HG02623 (cell line): ENCODE measurements around the gene AQP6.

ENCODE experiments used
- ATAC-seq: cut with Tn5 transposase; IDR thresholded peaks from one replicate; pipeline ENCODE4 v1.9.1; 2021; ENCODE audit warnings: moderate library complexity; ENCODE audit not compliant: unreplicated experiment

AQP6 gene

DNA sequence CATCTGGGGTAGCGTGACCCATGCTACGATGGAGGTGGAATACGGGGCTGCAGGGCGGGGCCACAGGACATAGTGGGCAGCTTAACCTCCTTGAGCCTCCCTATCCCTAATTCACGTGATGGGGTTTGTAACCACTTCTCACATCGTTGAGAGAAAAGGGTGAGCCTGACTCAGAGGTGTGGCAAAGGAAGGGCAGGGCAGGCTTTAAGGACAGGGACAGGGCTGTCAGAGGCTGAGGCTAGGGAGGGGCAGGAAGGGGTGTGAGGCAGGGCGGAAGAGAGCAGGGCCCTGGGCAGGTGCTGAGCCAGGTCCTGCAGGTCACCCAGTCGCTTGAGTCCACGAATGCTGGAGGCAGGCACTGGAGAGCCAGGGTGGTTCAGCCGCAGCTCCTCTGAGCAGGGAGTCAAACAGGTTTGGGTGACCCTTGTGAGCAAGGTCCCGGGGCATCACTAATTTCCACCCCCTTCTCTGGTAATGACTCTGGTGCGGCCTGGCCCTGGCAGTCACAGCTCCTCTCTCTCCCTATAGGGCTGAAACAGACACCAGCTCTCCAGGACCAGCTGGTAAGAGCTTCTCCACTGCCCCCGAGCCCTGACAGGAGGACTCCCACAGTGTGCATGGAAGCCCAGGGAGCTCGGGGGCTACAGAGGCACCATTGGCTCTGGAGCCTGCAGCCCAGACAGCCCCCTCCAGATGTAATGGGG, 29.7 kb upstream of the AQP6 start:
- ATAC-seq, result no peak

DNA sequence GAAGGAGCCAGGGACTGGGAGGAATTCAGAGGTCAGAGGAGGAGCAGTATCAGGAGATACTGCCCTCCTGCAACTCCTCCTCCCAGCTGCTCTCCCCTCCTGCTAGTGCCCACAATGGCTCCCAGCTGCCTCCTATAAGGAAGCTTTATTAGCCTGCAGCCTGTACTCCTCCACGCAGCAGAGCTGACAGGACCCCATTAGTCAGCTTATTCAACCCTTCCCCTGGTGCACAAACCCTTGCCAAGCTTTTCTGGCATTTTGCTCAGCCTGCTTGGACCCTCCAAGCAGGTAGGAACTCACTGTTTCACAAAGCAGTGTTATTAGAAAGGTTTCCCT, 29.2 kb upstream of the AQP6 start:
- ATAC-seq, result no peak

DNA sequence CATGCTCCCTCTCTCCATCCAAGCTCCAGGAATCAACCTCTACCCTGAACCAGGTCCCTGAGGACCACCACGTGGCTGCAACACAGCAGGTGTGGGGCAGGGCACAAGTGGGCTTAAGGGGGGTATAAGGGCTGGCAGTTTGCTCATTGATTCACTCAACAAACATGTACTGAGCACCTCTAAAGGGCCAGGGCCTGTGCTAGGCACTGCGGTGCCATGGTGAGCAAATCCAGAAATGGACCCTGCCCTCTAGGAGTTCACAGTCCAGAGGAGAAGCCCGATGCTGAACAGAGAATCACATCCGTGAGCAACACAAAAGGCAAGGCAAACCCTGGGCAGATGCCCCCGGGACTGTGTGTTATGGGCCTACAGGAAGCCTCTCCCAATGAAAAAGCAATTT, 28.7 kb upstream of the AQP6 start:
- no peak for ATAC-seq

DNA sequence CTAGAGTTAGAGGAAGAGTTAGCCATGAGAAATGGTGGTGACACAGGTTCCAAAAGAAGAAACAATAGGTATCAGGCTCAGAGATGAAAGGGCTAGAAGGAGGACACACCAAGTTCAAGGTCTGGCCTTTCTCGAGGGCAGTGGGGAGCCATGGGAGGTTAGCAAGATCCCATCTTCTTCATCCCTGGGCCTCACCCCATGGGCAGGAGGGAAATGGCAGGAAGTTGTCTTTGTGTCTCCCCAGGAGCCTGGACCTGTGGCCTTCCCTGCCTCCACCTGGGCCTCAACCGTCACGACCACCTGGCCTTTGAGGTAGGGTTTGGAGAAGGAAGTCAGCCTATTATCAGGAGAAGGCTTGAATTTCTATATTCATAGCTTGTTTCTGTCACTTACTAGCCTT, 28.0 kb upstream of the AQP6 start:
- ATAC-seq, result no peak

DNA sequence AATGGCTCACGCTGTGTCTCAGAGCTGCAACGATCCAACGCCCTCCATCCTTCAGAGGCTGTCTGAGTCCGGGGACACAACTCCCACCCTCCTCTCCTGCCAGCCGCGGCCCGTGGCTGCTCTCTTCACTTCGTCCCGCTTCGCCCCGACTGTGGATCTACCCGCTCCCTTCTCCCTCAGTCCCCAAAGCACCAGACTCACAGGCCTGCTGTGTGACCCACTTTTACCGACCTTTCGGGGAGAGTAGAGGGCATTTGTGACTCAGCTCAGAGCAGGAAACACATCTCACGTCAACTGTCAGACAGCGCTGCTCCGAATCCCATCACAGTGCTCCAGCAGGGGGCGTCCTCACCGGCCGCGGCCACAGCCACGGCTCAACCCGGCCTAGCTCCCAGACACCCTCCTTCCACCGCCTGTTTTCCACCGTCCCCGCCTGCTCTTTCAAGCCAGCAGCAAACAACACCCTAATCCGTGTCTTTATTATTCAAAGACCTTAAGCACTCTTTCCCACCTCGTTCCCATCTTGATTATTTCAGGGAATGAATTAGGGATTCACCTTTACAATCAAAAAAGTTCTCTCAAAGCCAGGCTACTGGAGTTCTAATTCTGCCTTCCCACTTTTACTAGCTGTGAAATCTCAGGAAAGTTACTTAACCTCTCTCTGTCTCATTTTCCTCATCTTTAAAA, 27.2 kb upstream of the AQP6 start:
- no peak for ATAC-seq

DNA sequence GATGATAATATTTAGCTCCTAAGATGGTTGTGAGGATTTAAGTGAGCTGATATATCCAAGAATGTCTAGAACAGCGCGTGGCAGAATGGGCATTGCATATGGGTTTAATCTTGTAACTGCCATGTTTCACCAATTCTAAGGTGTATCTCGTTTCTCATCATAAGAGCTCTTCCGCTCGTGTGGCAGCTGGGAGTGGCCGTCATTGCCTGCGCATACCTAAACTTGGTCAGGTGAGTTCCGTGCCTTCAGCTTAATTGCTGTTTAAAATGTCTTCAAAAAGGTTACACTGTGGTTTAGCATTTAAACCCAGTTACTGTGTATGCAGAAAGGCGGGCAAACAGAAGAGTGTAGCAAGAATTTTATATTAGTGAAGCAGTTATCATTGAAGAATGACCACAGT, 26.7 kb upstream of the AQP6 start:
- no peak for ATAC-seq

DNA sequence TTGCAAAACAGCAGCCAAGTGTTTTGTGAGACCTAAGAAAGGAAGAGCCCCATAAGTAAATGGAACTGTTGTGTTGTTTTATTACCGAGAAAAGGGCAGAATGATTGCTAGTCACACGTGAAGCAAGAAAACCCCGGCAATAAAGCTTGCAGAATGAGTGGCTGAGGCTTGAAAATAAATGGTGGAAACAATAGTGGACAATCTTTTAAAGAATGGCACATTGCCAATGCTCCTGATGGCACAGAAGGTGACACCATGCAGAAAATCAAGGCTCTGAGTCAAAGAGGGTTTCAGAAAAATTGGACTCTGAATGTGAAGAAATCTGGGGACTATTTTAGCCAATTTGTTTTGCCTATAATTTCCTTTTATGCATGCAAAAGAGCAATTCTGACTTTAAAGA, 26.2 kb upstream of the AQP6 start:
- ATAC-seq, result no peak

DNA sequence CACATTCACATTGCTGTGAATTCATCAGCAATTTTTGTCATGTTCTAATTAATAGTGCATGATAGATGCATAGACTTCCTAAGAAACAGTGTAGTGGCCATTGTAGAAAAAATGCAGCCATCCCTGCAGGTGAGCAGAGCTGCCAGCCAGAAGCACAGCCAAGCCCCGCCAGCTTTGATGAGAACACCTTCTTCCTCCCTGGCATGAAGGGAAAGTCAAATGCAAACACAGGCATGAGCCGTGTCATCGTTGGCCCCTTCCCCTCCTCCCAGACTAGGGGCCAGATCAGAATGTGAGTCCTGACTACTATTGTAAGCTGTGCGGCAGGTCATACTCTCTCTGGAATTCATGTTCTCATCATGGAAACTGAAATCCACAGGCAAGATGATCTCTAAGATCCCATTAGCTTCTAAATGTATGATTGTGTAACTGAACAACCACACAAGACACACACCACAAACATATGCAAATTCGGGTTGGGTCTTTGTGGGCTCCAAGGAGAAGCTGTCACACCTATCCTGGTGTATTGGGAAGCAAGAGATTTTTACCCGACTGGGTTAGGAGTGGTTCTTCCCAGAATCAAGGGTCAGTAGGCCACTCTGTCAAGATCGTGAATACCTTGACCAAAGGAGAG, 25.0 kb upstream of the AQP6 start:
- ATAC-seq, result no peak

DNA sequence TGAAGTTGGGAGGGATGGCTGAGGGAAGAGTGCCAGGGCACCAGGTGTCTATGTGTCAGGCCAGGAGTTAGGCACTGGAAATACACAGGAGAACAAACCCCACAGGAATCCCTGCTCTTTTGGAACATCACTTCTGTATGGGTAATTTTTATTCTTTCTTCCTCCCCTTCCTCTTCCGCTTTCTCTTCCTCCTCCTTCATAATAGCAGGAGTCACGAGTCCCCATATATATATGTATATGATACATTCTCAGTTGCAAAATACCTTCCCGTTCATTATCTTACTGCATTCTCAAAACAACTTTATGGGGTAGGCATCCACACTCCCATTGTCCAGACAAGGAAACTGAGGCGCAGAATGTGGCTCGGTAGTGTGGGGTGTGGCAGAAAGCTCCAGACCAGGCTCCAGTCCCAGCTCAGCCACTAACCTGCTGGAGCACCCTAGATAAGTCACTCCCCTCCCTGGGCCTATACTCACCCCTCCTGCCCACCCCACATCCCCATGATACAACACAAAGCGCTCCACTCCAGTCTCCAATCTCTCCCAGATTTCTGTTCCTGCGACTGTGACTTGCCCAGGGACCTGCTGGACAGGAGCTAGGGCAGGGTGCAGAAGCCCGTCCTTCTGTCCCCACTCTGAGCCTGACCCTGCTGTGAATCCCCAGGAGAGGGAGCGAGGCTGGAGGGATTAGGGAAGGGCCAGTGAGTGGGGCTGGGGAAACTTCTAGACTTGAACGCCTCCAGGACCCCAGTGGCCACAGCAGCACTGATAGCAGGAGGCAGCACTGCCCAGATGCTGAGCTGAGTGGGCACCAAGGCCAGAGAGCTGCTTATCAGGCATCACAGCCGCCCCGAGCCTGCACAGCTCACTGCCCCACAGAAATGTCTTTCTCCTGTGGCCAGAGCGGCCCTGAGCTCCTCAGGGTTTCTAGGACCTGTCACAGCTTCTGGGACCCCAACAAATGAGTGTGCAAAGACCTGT, 23.6 kb upstream of the AQP6 start:
- no peak for ATAC-seq

DNA sequence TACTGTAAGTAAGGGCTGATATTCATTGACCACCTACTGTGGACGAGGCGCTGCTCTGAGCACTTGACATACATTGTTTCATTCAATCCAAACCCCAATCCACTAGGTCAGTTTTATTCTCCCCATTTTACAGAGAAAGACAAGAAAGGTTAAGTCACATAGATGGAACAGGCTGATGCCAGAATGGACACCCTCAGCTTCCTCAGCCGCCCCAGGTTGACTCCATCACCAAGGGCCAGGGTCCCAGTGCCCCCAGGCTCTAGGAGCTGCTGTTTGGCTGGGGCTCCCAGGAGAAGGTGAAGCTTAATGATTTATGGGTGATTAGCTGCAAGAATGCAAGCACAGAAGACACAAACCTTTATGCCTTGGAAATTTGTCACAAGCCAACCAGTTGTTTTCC, 22.9 kb upstream of the AQP6 start:
- ATAC-seq, result no peak

DNA sequence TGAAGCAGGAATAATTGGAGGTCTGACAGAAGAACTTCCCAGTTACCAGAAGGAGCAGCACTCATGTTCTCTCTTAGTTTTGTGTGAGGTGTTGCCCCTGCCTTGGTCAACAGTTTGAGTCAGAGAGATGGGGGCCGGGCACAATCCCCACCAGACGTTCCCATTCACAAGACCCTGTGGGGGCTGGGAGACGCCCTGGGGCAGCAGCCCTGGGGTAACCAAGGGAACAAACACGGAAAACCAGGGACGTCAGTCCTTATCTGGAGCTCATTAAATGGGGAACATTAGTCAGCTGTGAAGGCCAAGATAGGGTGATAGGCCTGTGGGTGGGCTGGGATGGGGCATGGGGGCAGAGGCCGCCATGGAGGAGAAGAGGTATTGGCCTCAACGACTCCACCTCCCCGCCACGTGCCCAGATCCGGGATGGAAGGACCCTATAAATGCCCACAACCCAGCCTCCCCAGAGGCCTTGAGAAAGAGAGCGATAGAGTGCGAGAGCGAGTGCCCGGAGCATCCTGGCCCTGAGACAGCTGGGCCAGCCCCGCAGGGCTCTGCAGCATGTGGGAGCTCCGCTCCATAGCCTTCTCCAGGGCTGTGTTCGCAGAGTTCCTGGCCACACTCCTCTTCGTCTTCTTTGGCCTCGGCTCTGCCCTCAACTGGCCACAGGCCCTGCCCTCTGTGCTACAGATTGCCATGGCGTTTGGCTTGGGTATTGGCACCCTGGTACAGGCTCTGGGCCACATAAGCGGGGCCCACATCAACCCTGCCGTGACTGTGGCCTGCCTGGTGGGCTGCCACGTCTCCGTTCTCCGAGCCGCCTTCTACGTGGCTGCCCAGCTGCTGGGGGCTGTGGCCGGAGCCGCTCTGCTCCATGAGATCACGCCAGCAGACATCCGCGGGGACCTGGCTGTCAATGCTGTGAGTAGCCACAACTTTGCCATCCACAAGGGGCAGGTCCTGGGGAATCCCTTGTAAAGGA, 22.2 kb upstream of the AQP6 start, which contains the start of gene AQP2:
Gene AQP2, plus strand, starts transcription at position 465 of the 979 bp plus-strand sequence. Its CDS starts 94 bp downstream, at position 559.
- no peak for ATAC-seq

DNA sequence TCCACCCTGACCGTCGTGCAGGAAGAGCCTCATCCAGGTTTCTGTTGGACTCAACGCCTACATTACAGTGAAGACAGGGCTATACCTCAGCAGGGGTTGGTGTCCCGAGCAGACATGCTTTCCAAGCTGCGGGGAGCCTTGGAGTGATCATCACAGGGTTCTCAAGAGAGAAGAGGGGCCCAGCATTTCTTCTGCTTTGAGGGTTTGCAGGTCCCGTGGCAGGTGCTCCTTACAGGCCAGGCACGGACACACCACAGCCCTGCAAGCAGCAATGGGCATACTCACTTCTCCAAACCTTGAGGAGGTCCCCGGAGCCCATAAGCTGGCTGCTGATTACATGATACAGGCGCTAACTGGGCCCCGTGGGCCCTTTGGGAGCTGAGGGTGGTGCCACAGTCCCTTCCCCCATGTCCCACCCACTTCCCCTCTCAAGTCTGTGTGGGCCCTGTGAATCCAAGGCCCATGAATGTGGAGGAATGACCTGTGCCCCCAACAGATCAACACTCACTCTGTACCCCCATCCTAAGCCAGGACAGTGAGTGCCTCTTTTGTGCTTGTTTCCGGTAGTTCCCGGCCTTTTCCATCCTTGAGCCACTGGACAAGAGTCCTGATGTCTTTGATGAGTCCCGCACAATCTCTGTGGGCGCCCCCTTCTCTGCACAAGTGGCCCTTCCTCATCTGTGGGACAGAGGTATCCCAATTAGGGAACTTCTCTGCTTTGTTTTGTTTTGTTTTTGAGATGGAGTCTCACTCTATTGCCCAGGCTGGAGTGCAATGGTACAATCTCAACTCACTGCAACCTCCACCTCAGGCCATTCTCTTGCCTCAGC, 21.1 kb upstream of the AQP6 start:
- no peak for ATAC-seq

DNA sequence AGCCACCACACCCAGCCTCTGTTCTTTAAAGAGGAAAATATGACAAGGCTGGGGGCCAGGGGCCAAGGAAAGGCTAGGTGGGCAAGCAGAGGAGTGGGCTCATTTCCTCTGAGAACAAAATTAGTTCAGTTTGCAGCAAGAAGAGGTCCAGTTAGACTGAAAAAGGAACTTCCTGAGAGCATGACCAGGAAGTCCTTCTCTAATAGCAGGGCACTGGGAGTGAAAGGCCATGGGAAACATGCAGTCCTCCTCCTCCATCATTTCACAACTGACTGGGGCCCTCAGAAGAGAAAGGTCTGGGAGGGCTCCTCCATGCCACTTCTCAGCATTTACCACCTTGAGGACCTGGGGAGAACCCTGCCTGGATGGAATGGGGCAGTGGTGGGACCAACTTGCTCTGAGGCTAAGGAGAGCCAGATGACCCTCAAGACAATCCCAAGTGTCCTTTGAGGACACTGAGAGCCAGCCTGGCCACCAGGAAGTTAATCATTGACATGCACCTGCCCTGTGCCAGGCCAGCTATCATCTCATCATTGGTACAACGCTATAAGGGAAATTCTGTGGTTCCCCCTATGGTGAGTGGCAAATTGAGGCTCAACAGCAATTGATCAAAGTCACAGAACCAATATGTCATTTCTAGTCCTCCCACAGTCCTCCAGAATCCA, 20.2 kb upstream of the AQP6 start:
- ATAC-seq, result no peak

DNA sequence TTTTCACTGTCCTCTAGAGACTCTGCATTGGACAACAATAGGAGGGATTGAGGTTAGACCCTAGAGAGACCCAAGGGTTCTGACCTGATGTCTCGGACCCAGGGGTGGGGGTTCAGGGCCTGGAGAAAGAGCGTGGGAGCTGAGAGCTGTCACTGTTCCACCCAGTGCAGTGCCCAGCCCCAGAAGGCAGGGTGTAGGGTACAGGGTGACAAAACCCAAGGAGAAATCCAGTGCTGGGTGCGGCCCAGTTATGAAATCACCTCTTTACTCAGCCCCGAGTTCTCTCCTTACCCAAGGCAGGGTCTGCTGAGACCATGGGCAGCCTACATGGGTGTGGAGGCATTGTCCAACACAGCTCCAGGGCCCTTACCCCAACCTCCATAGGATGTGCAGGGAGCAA, 19.6 kb upstream of the AQP6 start:
- no peak for ATAC-seq

DNA sequence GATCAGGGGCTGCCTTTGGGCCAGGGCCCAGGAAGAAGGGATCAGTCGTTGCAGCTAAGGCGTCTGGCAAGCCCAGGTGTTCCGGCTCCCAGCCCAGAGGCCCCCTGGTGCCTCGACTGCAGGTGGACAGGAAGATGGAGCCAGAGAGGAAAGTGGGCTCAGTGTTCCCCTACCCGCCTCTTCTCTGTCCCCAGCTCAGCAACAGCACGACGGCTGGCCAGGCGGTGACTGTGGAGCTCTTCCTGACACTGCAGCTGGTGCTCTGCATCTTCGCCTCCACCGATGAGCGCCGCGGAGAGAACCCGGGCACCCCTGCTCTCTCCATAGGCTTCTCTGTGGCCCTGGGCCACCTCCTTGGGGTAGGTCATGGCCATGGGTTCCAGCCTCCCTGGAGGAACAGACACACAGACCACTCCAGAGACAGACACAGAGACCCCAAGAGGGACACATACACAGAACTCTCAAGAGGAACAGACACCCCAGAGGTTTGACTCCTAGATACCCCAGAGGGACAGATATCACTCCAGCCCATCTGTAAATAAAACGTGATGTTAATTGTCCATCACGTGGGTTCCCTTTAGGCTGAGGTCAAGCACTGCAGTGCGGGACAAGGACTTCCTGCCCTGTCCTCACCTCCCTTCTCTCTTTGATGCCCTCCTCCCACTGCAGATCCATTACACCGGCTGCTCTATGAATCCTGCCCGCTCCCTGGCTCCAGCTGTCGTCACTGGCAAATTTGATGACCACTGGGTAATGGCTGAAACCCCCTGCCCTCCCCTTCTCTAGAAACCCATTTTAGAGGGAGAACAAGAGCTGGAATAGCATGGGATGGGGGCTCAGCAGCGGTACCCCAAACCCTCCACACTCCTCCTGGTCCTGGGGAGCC, 18.5 kb upstream of the AQP6 start:
- no peak for ATAC-seq

DNA sequence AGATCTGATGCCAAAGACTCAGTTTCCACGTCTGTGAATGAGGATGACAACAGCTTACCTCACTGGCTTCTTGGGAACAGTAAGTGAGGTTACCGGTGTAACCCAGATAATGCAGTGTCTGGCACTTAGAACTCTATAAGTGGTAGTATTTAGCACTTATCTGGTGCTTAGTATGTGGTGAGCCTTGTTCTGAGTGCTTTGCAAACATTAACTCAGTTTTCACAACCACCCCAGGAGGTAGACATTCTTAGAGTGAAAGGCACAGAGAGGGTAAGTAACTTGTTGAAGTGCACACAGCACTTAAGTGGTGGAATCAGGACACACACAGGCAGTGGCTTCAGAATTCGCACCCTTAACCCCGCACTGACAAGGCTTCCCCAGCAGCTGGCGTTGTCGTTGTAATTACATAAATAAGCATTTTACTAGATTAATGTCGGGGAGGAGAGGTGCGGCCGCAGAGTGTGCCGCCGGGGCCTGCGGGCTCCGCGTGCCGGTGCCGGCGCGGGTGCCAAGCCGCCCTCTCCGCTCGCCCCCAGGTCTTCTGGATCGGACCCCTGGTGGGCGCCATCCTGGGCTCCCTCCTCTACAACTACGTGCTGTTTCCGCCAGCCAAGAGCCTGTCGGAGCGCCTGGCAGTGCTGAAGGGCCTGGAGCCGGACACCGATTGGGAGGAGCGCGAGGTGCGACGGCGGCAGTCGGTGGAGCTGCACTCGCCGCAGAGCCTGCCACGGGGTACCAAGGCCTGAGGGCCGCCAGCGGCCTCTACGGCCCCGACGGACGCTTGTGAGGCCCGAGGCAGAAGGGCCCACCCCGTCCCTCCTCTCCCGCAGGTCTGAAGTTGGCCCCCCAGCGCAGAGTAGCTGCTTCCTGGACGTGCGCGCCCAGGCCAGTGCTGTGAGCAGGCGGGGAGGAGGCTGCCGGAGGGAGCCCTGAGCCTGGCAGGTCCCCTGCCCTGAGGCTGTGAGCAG, 17.6 kb upstream of the AQP6 start:
- ATAC-seq, result no peak
